NCI-H460 (cell line): ENCODE results near the gene FGGY. TPM values are rescaled to one million over a fixed set of nuclear protein-coding genes. Genes with fewer than 3 reads are reported as not detected.
"Not testable (repeated sequence)": the region's sequence is repeated elsewhere in the genome, so short reads cannot be mapped to it uniquely, and the experiment has no call there.

ENCODE experiments used
- DNase-seq: peaks from one replicate; pipeline ENCODE4 v3.0.0-alpha.2; 2016; ENCODE audit warnings: low read depth; ENCODE audit errors: extremely low read depth
- total RNA-seq: library from RNA; depleted of rRNA; stranded (reverse); fragments of >200 nt; shearing (Covaris generic); gene quantifications from 2 replicates; pipeline ENCODE4 v1.2.3, GENCODE V29; 2014

FGGY gene
- total RNA-seq, 1 experiment from 2014 or later, result 6.3 TPM

- no peak for DNase-seq
These were observed 132.8 kb downstream of the FGGY start for GRCh38 chr1:59429656-59430055.

DNA sequence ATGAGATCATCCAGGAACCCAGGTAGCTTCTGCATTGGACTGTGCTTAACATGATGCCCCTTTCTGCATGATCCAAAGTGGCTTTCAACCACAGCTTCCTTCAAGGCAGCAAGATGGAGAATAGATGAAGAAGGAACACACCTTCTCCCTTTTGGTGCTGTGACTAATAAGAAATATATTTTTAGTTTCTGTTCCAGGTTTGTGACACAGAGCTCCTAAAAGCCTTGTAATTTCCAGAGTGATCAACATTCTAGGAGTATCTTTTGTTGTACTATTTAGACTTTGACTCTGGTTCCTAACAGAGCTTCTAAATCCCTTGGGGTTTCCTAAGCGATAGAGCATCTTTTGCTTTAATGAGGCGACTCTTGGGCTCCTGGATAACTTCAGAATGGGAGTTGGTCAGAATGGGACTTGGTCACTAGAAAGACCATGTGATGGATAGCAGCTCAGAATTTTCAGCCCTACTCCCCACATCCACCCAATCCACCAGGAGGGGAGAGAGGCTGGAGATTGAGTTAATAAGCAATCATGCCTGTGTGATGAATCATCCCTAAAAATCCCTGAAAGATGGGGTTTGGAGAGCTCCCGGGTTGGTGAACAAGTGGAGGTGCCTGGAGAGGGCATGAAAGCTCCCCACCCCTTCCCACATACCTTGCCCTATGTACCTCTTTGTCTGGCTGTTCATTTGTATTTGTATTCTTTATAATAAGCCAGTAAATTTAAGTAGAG lies 134.8 kb downstream of the FGGY start:
- no peak for DNase-seq

- DNase-seq, result no peak
These were observed 135.9 kb downstream of the FGGY start for GRCh38 chr1:59432531-59433439.

DNA sequence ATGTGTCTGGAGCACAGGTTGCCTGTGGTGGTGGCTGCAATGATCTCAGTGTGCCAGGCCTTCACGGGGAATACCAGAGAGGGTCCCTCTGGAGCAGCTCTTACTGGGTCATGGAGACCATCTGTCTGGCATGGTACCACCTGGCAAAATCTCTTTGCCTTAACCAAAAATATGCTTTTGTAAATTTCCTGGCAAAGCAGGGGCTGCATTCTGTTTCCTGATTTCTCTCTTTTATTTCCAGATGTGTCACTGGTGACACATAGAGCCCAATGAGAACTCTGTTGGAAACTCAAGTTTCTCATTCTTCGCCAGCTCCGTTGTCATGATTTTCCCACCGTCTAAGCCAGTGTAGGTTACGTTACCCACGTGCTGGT lies 136.5 kb downstream of the FGGY start:
- no peak for DNase-seq

DNA sequence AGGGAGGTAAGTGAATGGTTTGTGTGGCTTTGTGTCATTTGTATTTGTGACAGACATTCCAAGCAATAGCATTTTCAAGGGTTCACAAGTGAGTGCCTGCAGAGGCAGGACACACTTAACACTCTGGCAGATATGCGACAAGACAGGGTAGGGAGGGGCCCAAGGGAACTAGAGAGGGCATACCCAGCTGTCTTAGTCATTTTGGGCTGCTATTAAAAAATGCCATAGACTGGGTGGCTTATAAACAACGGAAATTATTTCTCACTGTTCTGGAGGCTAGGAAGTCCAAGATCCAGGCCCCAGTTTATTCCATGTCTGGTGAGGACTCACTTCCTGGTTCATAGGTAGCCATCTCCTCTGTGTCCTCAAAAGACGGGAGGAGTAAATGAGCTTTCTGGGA lies 137.4 kb downstream of the FGGY start:
- no peak for DNase-seq

DNA sequence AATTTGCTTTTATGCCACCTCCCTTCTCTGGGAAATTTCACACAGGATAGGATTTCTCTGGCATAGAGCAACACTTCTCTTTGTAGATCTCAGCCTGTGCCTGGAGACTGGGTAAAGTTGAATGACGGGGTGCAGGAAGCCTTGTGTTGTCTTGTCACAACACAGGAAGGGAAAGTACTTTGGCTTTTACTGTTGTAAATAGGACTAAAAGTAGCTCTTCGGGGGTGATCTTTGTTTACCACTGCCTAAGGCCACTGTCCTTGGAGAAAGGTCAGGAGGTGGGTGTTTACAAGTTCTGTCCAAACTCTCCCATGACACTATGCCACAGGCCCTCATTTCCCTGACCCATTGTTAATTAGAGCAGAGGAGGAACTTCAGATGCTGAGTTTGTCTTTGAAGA lies 139.7 kb downstream of the FGGY start:
- no peak for DNase-seq

- DNase-seq, result no peak
These were observed 141.2 kb downstream of the FGGY start for GRCh38 chr1:59438058-59438560.

DNA sequence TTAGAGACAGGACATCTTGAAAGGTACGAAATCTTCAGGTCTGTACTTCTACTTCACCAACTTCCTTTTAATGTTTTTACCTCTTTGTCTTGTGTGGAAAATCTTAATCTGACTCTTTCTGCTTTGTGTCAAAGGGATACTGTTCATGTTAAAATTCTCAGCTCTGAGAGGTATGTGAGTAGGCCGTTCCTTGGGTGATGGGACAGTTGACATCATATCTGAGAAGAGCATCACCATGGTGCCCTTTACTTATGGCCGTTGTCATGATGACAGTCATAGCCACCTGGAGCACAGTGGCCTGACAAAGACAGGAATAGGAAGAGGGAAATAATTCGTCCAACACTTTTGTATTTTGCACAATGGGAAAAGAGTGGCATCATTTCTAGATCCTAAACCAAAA lies 145.6 kb downstream of the FGGY start:
- no peak for DNase-seq

DNA sequence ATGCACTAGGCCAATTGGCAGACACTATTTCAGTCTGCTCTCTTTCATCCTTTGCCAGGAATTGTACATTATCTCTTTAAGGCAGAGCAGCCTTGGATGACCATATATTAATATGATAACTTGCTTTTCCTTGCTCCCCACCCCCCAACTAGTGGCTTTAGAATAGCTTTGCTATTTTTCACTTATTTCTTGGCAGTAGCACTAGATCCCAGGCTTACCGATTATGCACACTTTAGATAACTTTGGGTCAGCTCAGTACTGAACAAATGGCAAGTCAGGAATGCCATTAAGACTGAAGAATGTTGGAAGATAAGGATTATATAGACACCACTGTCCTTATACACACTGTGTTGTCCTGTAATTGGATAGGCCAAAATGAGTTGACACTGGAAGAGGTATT lies 146.4 kb downstream of the FGGY start:
- DNase-seq, result no peak

GRCh38 chr1:59444520-59444919 lies 147.6 kb downstream of the FGGY start:
- DNase-seq, result no peak

GRCh38 chr1:59445040-59445439 lies 148.1 kb downstream of the FGGY start:
- no peak for DNase-seq

- DNase-seq, result no peak
These were observed 149.5 kb downstream of the FGGY start for GRCh38 chr1:59446257-59446901.

DNA sequence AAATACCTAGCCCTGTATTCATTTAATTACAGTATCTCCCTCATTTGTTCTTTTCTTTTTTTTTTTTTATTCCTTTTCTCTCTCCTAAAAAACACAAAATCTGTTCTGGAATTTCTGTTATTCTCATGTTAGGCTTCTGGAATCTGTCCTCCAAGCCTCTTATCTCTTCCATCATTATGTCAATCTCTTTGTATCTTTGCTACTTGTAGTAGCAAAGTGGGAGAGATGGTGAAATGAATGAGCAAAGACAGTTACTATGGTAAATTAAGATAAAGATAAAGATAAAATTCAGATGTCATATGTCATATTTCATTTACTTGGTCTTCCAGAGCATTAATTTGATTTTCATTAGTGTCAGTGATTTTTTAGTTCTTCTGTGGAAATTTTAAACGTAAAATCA lies 155.1 kb downstream of the FGGY start:
- DNase-seq, result no peak

- DNase-seq, result no peak
These were observed 155.7 kb downstream of the FGGY start for GRCh38 chr1:59452559-59452958.

GRCh38 chr1:59453297-59453968 lies 156.5 kb downstream of the FGGY start:
- DNase-seq, result no peak

DNA sequence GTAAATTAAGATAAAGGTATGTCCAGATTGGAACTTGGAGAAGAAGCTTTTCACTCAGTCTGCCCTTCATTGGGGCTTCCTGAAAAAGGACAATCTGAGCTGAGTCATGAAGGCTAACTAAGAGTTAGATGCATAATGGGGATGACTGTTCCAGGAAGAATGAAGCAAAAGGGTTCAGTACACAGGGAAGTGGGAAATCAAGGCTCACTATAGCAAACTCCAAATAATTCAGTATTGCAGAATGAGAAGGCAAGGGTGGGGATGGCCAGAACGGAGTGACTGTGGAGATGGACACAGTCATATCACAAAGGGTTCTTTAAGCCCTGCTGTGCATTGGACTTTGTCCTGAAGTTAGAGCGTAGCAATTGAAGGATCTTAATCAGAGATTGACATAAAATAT lies 158.3 kb downstream of the FGGY start:
- no peak for DNase-seq

GRCh38 chr1:59457786-59458185 lies 160.9 kb downstream of the FGGY start:
- no peak for DNase-seq

GRCh38 chr1:59458884-59459283 lies 162.0 kb downstream of the FGGY start:
- no peak for DNase-seq

DNA sequence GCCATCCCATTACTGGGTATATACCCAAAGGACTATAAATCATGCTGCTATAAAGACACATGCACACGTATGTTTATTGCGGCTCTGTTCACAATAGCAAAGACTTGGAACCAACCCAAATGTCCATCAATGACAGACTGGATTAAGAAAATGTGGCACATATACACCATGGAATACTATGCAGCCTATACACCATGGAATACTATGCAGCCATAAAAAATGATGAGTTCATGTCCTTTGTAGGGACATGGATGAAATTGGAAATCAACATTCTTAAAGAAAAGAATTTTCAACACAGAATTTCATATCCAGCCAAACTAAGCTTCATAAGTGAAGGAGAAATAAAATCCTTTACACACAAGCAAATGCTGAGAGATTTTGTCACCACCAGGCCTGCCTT lies 166.0 kb downstream of the FGGY start:
- DNase-seq, result not testable (repeated sequence)

DNA sequence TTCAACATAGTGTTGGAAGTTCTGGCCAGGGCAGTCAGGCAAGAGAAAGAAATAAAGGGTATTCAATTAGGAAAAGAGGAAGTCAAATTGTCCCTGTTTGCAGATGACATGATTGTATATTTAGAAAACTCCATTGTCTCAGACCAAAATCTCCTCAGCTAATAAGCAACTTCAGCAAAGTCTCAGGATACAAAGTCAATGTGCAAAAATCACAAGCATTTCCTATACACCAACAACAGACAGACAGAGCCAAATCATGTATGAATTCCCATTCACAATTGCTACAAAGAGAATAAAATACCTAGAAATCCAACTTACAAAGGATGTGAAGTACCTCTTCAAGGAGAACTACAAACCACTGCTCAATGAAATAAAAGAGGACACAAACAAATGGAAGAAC lies 168.6 kb downstream of the FGGY start:
- DNase-seq, result not testable (repeated sequence)
